IMR-90 (cell line): ENCODE data around the gene CACNB2. TPM values are rescaled to one million over a fixed set of nuclear protein-coding genes. Genes with fewer than 3 reads are reported as not detected.

Experiments
- ATAC-seq: fragments of 200-7000 bp; cut with Tn5 transposase; 2 replicates; pipeline ENCODE4 v1.9.1; 2020; ENCODE audit warnings: low read depth, mild to moderate bottlenecking, moderate library complexity
- BruUV-seq: library from RNA; stranded (reverse); fragments of 400-500 nt; replicated peaks from 2 replicates; lab custom pipeline; 2021; lab: Mats Ljungman, UMichigan
- CTCF ChIA-PET: fragments of 300-600 bp; formaldehyde crosslinking; extraction: SDS; loops from one replicate; lab custom pipeline; 2021; ENCODE audit warnings: antibody characterized with exemption; lab: Yijun Ruan, JAX
- POLR2A ChIA-PET: fragments of 300-600 bp; sonication (Branson Sonifier 250); formaldehyde crosslinking; loops from one replicate; lab custom pipeline; 2022; ENCODE audit warnings: antibody characterized with exemption; ENCODE audit not compliant: unreplicated experiment; lab: Charles Lee
- DNase-seq: peaks from one replicate; pipeline ENCODE4 v3.0.0; 2013
- H2AFZ ChIP-seq: replicated peaks from 2 replicates; pipeline ENCODE3; 2013; ENCODE audit warnings: low read length, mild to moderate bottlenecking; ENCODE audit not compliant: poor library complexity
- H2AK5ac ChIP-seq: 2 replicates; pipeline ENCODE4 v1.6.1; 2013; ENCODE audit warnings: low read depth, low read length, inconsistent platforms
- H2AK9ac ChIP-seq: replicated peaks from 2 replicates; pipeline ENCODE3; 2013; ENCODE audit warnings: mild to moderate bottlenecking, low read depth, low read length, moderate library complexity; ENCODE audit not compliant: poor library complexity
- H2BK120ac ChIP-seq: 2 replicates; pipeline ENCODE4 v1.6.1; 2013; ENCODE audit warnings: low read depth, low read length, inconsistent platforms
- H2BK15ac ChIP-seq: 3 replicates; pipeline ENCODE4 v1.6.1; 2013; ENCODE audit warnings: low read depth, low read length, inconsistent platforms
- H2BK20ac ChIP-seq: 2 replicates; pipeline ENCODE4 v1.6.1; 2013; ENCODE audit warnings: low read depth, mild to moderate bottlenecking, inconsistent platforms, low read length, moderate library complexity
- H2BK5ac ChIP-seq: 2 replicates; pipeline ENCODE4 v1.6.1; 2013; ENCODE audit warnings: mild to moderate bottlenecking, low read depth, low read length, inconsistent platforms; ENCODE audit not compliant: poor library complexity, severe bottlenecking
- H3K14ac ChIP-seq: replicated peaks from 2 replicates; pipeline ENCODE4 v1.6.1; 2013; ENCODE audit warnings: low read depth, low read length, inconsistent platforms
- H3K18ac ChIP-seq: 2 replicates; pipeline ENCODE4 v1.6.1; 2013; ENCODE audit warnings: low read depth, low read length, control low read depth
- H3K23ac ChIP-seq: 2 replicates; pipeline ENCODE4 v1.6.1; 2013; ENCODE audit warnings: low read depth, low read length, inconsistent platforms
- H3K27ac ChIP-seq: 2 replicates; pipeline ENCODE4 v1.5.1; 2013; ENCODE audit warnings: mild to moderate bottlenecking, control low read depth, low read length; ENCODE audit not compliant: insufficient read depth
- H3K27me3 ChIP-seq: 2 replicates; pipeline ENCODE4 v1.6.1; 2013; ENCODE audit warnings: low read length; ENCODE audit not compliant: control insufficient read depth, insufficient read depth
- H3K36me3 ChIP-seq: 2 replicates; pipeline ENCODE4 v1.6.1; 2013; ENCODE audit warnings: low read length, mixed read lengths; ENCODE audit not compliant: control insufficient read depth, insufficient read depth
- H3K4ac ChIP-seq: 2 replicates; pipeline ENCODE4 v1.6.1; 2013; ENCODE audit warnings: low read depth, low read length, inconsistent platforms
- H3K4me1 ChIP-seq: 2 replicates; pipeline ENCODE4 v1.6.1; 2013; ENCODE audit warnings: low read length, mixed read lengths; ENCODE audit not compliant: control insufficient read depth, insufficient read depth
- H3K4me2 ChIP-seq: 2 replicates; pipeline ENCODE4 v1.6.1; 2013; ENCODE audit warnings: low read depth, mild to moderate bottlenecking, control low read depth, low read length, moderate library complexity
- H3K4me3 ChIP-seq: 2 replicates; pipeline ENCODE4 v1.5.1; 2013; ENCODE audit warnings: low read depth, mild to moderate bottlenecking, control low read depth, low read length, moderate library complexity; ENCODE audit not compliant: insufficient read depth
- H3K56ac ChIP-seq: 2 replicates; pipeline ENCODE4 v1.6.1; 2013; ENCODE audit warnings: low read length, inconsistent platforms; ENCODE audit not compliant: insufficient read depth; ENCODE audit errors: extremely low read depth
- H3K79me1 ChIP-seq, 2 experiments: 2 replicates each; pipeline ENCODE4 v1.6.1; 2013; ENCODE audit warnings: low read length in 2 of 2, inconsistent platforms in 1 of 2, low read depth in 1 of 2
- H3K9ac ChIP-seq: 2 replicates; pipeline ENCODE4 v1.6.1; 2013; ENCODE audit warnings: low read depth, low read length, control low read depth
- H3K9me1 ChIP-seq: 2 replicates; pipeline ENCODE4 v1.6.1; 2013; ENCODE audit warnings: low read length, inconsistent platforms; ENCODE audit not compliant: insufficient read depth
- H3K9me3 ChIP-seq: 2 replicates; pipeline ENCODE4 v1.6.1; 2013; ENCODE audit warnings: low read length; ENCODE audit not compliant: control insufficient read depth, insufficient read depth
- H4K20me1 ChIP-seq: 2 replicates; pipeline ENCODE4 v1.6.1; 2013; ENCODE audit warnings: low read length, inconsistent platforms; ENCODE audit not compliant: insufficient read depth
- H4K5ac ChIP-seq: 2 replicates; pipeline ENCODE4 v1.6.1; 2013; ENCODE audit warnings: mild to moderate bottlenecking, low read depth, low read length, control low read depth
- H4K8ac ChIP-seq, 2 experiments: 2 replicates each; pipeline ENCODE4 v1.6.1; 2013; ENCODE audit warnings: low read depth in 2 of 2, low read length in 2 of 2, control low read depth in 1 of 2, inconsistent platforms in 1 of 2
- H4K91ac ChIP-seq: 2 replicates; pipeline ENCODE4 v1.6.1; 2013; ENCODE audit warnings: low read depth, low read length, inconsistent platforms; ENCODE audit not compliant: insufficient read depth
- BHLHE40 ChIP-seq: fragments of 150-350 bp; IDR thresholded peaks from 2 replicates; pipeline ENCODE4 v1.6.1; 2016; ENCODE audit warnings: mild to moderate bottlenecking, low read depth, low read length
- CEBPB ChIP-seq: IDR thresholded peaks from 2 replicates; pipeline ENCODE4 v1.6.1; 2012; ENCODE audit warnings: low read depth, low read length, improper control_type of control experiment
- CHD1 ChIP-seq: IDR thresholded peaks from 2 replicates; pipeline ENCODE4 v1.6.1; 2012; ENCODE audit warnings: low read depth, low read length, improper control_type of control experiment
- FOS ChIP-seq: fragments of 150-350 bp; IDR thresholded peaks from 2 replicates; pipeline ENCODE4 v1.6.1; 2016; ENCODE audit warnings: low read depth, low read length
- MAFK ChIP-seq: IDR thresholded peaks from 2 replicates; pipeline ENCODE4 v1.6.1; 2012; ENCODE audit warnings: low read depth, low read length, improper control_type of control experiment
- NFE2L2 ChIP-seq: fragments of 150-350 bp; IDR thresholded peaks from 2 replicates; pipeline ENCODE4 v1.6.1; 2016; ENCODE audit warnings: low read depth, mild to moderate bottlenecking, low read length
- POLR2A ChIP-seq: IDR thresholded peaks from 2 replicates; pipeline ENCODE4 v1.6.1; 2012; ENCODE audit warnings: mild to moderate bottlenecking, low read depth, low read length
- RAD21 ChIP-seq: IDR thresholded peaks from 2 replicates; pipeline ENCODE4 v1.6.1; 2012; ENCODE audit warnings: low read length, improper control_type of control experiment
- RCOR1 ChIP-seq: IDR thresholded peaks from 2 replicates; pipeline ENCODE4 v1.6.1; 2012; ENCODE audit warnings: mild to moderate bottlenecking, low read length, improper control_type of control experiment; ENCODE audit not compliant: insufficient replicate concordance
- RFX5 ChIP-seq: IDR thresholded peaks from 2 replicates; pipeline ENCODE4 v1.8.0; 2012; ENCODE audit warnings: low read depth, mild to moderate bottlenecking, low read length, moderate library complexity
- SMC3 ChIP-seq: fragments of 150-350 bp; IDR thresholded peaks from 2 replicates; pipeline ENCODE4 v1.6.1; 2016; ENCODE audit warnings: low read depth, mild to moderate bottlenecking, antibody characterized with exemption, low read length, moderate library complexity
- WGBS, 2 experiments: methylation state at CpG; one replicate each; pipeline versions ENCODE4 v1.1.5 to v1.1.7; 2013; ENCODE audit warnings: missing lambda C conversion rate in 2 of 2; ENCODE audit not compliant: insufficient read length in 1 of 2; ENCODE audit errors: extremely low coverage in 2 of 2; 5-methylcytosine and 5-hydroxymethylcytosine counted together
- dilution Hi-C: fragments of 300-500 bp; cut with HindIII; formaldehyde crosslinking; loops from one replicate; pipeline ENCODE4 v1.14.3; 2018; ENCODE audit warnings: low sequenced_read_pairs; ENCODE audit not compliant: unreplicated experiment
- in situ Hi-C: fragments of 300-500 bp; cut with MboI; formaldehyde crosslinking; loops from 3 replicates; pipeline ENCODE4 v1.14.3; 2019; ENCODE audit warnings: low sequenced_read_pairs, inconsistent platforms, mixed read lengths
- intact Hi-C: fragments of 100-400 bp; cut with micrococcal nuclease; formaldehyde crosslinking; loops from 2 replicates; pipeline ENCODE4 v1.10.0; 2022
- polyA plus RNA-seq, 3 experiments: library from polyadenylated mRNA; depleted of rRNA; stranded (reverse); fragments of >200 nt; gene quantifications; 2 replicates each; pipeline ENCODE4 v1.2.3, GENCODE V29; 2012; ENCODE audit warnings: low replicate concordance in 1 of 3
- total RNA-seq: library from RNA; depleted of rRNA; stranded (reverse); fragments of >200 nt; gene quantifications from 2 replicates; pipeline ENCODE4 v1.2.3, GENCODE V29; 2012
- TF ChIP-seq, protein P1 (sequence below): fragments of 150-350 bp; IDR thresholded peaks from 2 replicates; pipeline ENCODE4 v1.6.1; 2017; ENCODE audit warnings: mild to moderate bottlenecking, antibody characterized with exemption, low read length, low read depth
- TF ChIP-seq, protein P2 (sequence below): fragments of 150-350 bp; IDR thresholded peaks from 2 replicates; pipeline ENCODE4 v1.6.1; 2016; ENCODE audit warnings: low read depth, mild to moderate bottlenecking, low read length, moderate library complexity, borderline replicate concordance

CACNB2 gene
- total and polyA plus RNA-seq, 2 of the 4 experiments (the other 2 are of a cell fraction) = 0.36 TPM

DNA sequence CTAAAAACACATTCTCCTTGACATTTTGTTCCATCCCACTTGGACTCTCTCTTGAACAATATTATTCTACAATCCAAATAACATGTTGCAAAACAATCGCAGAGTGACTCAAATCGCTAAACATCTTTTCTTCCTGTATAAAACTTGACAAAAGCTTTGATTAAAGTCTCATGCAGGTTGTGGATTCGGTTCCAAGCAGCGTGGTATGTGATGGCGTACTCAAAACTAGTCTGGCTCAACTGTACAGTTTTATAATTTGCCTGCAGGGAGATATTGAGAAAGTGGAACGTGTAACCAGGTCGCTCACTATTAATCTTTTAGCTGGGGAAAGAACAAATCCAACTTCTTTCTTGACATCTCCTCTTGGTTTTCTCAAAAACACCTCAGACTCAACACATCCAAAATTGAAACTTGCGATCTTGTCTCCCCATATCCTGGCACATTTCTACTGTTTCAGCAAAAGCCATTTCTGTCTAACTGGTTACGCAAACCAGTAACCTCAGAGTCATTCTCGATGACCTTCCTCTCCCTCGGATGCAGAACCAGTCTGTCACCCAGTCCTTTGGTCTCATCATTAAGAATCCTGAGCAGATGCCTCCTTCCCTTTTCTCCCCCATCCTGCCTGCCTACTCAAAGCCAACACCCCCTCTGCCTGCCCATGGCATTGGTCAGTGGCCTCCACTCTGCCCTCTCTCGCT, 100.1 kb downstream of the CACNB2 start (continued):
- TF ChIP-seq, protein P1, sequence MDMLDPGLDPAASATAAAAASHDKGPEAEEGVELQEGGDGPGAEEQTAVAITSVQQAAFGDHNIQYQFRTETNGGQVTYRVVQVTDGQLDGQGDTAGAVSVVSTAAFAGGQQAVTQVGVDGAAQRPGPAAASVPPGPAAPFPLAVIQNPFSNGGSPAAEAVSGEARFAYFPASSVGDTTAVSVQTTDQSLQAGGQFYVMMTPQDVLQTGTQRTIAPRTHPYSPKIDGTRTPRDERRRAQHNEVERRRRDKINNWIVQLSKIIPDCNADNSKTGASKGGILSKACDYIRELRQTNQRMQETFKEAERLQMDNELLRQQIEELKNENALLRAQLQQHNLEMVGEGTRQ = no peak

DNA sequence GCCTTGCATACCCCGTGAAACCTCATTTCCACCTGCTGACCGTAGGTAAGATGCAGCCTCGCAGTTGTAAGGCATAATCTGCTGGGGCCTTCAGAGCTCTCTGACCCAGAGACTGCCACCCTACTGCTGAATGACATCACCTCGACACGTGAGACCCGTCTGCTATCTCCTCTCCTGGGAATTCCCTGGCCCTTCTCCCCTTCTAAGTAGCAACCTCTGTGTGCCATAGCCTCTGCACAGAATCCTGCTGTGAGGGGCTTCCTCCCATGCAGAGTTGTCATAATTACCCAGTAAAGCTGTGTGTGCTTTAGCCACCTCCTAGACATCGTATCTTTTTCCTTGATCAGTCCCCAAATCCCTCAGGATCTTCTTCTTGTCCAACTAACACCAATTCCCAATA, 106.7 kb downstream of the CACNB2 start:
- no TSS peak for BruUV-seq
- Histone ChIP-seq H2AK5ac (no peak overlapping the region), H3K27ac (no peak overlapping the region), H2BK120ac (no peak overlapping the region), H2BK20ac (no peak overlapping the region), H4K91ac (no peak overlapping the region), H3K14ac (no peak overlapping the region), H4K8ac (no peak overlapping the region), H3K36me3 (no peaks in the 10 kb centered on the region), H4K20me1 (no peaks in the 10 kb centered on the region), H3K79me1 (no peaks in the 10 kb centered on the region), H3K18ac (no peak overlapping the region), H3K9me1 (no peaks in the 10 kb centered on the region), H2BK5ac (no peak overlapping the region), H3K27me3 (peaks cover 17% of the 10 kb centered on the region; the same call in 1 of the 2 replicates), H3K23ac (no peak overlapping the region), H3K4me2 (no peak overlapping the region), H3K9ac (no peak overlapping the region), H3K4me1 (no peaks in the 10 kb centered on the region), H2AFZ (no peak overlapping the region), H2AK9ac (no peak overlapping the region), H4K5ac (no peak overlapping the region), H3K4me3 (no peak overlapping the region), H3K4ac (no peak overlapping the region), H3K9me3 (peaks cover 7% of the 10 kb centered on the region), H3K56ac (no peak overlapping the region), H2BK15ac (no peak overlapping the region)
- intact Hi-C loops (no loop called here), in situ Hi-C loops (loop anchor here (25.0 kb wide), 1 partner anchor 1410 kb away; no protein-coding TSS in a partner anchor), dilution Hi-C loops (no loop called here)
- DNase-seq = no peak
- POLR2A ChIA-PET = no interaction called here
- WGBS, 2 experiments = 81% methylated on average over 6 of the region's 7 CpGs; no CpG with 5 or more reads in 1 of the 2 experiments
- ATAC-seq = no peak
- CTCF ChIA-PET = no interaction called here
- TF ChIP-seq, protein P1 = no peak
- no peak for TF ChIP-seq BHLHE40
- no peak for TF ChIP-seq RAD21
- TF ChIP-seq CHD1 = no peak
- no peak for TF ChIP-seq CEBPB
- TF ChIP-seq POLR2A = no peak
- TF ChIP-seq NFE2L2 = no peak
- TF ChIP-seq MAFK = no peak
- no peak for TF ChIP-seq RFX5
- TF ChIP-seq, protein P2, sequence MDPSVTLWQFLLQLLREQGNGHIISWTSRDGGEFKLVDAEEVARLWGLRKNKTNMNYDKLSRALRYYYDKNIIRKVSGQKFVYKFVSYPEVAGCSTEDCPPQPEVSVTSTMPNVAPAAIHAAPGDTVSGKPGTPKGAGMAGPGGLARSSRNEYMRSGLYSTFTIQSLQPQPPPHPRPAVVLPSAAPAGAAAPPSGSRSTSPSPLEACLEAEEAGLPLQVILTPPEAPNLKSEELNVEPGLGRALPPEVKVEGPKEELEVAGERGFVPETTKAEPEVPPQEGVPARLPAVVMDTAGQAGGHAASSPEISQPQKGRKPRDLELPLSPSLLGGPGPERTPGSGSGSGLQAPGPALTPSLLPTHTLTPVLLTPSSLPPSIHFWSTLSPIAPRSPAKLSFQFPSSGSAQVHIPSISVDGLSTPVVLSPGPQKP = no peak
- no peak for TF ChIP-seq SMC3
- TF ChIP-seq FOS = no peak
- no peak for TF ChIP-seq RCOR1
